T-helper 2 cell treated with Interferon-gamma antibody and Interleukin-4, amounts not matched to agents 100 ng/mL and 5 ng/mL, for 36 hours (primary cell): ENCODE data around the gene CDCA8. TPM values are rescaled to one million over a fixed set of nuclear protein-coding genes. Genes with fewer than 3 reads are reported as not detected.
"Not testable (repeated sequence)": the region's sequence is repeated elsewhere in the genome, so short reads cannot be mapped to it uniquely, and the experiment has no call there.

Source experiments
- intact Hi-C: fragments of 100-400 bp; cut with micrococcal nuclease; formaldehyde crosslinking; loops from one replicate; pipeline ENCODE4 v1.15.1; 2023
- total RNA-seq: library from RNA; stranded (reverse); gene quantifications from 2 replicates; pipeline ENCODE4 v1.2.3, GENCODE V29; 2022

The CDCA8 gene
- total RNA-seq, 1 donor from 2014 or later = 66.4 TPM

DNA sequence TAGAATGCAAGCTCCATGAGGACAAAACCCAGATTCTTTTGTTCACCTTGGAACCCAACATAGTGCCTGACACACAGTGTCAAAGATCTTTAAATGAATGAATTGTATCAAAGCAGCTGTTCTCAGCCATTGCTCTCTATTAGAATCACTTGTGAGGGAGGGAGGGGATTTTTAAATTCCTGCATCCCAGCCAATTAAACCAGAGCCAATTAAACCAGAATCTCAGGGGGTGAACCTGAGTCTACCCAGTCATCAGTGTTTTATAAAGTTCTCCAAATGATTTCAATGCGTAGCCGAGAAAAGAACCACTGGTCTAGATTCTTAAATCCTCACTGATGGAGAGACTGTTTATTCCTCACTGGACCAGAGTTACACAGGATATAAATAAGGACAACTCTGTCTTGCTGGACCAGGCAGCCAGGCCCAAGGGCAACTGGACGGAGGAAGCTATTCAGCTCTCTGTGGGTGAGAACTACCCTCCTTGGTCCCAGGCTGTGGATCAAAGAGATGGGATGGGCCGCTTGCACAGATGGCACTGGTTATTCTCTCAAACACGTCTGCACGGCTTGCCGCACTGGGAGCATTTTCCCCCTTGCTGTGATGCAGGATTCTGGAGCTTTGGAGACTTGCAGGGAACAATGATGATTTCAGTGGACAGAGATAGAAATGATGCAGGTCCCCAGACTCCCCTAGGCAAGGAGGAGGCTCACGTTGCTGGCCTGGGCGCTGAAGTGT, 20.0 kb upstream of the CDCA8 start:
- intact Hi-C loops = no loop called here

DNA sequence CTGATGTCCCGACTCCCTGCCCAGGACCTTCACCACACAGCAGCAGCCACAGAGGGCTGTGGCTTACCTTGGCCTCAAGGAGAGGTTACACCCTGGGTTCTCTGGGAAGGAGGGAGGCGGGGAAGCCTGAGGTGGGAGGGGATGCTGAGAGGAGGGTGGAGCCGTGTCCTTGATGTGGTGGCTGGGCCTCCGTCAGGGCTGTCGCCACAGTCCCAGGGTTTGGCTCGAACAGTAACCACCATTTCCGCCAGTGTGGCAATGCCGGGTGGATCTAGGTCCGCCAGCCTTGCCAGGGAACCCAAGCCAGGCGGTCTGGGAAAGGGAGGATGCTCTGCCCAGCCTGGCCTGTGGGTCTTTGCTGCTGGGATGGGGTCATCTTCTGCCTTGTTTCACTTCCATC, 18.4 kb upstream of the CDCA8 start:
- intact Hi-C loops = no loop called here

DNA sequence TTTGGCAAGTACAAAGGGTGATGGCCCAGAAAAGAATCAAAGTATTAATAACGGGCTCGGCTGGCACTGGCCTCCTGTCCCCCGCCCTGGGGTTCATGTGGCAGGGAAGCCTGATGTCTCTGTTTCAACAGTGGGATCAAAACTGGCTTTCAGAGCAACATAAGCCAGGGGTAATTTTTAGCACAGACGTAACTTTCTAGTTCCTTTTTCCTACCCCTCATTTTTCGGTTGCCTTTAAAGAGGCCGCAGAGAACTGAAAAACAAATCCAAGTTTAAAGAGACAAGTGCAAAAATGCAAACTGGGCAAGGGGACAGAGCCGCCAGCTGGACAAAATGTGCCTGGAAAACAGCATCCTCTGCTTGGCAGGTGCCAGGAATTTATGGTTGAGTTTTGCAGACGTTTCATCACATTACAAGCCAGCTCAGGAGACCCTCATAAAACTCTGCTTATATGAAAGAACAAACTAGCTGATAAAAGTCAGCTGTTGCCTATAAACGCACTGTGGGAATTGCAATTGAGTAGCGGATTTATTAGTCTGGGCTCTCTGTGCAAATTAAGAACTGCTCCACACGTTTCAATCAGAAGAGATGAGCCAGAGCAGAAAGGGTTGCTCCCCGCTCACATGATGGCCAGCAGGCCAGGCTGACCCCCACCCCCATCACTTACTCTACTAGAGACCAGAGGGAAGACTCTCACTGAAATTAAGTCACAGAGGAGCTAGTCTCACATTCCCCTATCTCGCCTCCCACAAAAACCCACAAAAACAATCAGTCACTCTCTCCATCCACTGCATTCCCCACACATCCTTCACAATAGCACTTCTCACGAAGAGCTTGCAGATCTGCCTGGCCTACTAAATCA, 15.8 kb upstream of the CDCA8 start:
- intact Hi-C loops = no loop called here

DNA sequence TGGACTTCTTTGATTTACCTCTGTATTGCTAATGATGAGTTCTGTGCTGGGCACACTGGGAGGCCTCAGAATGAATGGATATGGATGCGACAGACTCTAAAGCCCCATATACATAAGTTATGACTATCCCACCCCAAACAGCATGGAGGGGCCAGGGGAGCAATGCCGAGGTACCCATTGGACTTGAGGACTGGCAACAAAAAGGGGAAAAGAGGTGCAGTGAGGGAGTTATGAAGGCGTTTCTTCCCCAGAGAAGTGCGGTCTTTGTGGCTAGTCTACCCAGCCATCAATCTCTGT, 15.2 kb upstream of the CDCA8 start:
- intact Hi-C loops = no loop called here

DNA sequence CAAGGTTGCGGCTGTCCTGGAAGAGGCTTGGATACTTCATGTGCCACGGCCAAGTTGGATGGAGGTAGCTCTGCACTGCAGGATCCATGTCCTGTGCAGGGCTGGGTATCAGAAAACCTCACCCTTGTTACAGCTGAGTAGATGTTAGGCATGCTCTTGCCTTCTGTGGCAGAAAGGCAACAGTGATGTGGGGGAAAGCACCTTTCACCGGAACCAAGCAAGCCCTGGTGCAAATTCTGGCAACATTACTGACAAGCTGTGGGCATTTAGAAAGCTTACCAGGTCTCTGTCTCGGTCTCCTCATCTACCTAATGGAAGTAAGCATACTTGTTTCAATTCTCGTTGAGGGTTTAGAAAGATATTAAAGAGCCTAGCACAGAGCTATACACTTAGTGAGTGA, 14.5 kb upstream of the CDCA8 start:
- intact Hi-C loops = no loop called here

DNA sequence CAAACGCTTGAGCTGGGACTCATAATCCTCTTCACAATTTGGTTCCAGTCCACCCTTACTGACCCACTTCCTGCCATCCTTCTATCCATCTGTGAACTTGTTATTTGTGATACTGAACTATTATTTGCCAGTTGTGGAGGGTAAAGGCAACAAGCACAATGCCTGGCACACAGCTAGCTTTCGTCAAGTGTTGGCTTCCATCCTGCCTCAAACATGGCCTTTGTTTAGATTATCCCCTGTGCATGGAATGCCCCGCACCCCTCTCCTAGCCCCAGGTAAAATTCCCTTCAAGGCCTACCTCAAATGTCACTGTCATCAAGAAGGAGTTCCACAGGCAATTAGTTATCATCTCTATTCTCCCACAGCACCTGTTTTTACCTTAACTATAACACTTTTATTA, 11.4 kb upstream of the CDCA8 start:
- intact Hi-C loops = no loop called here

DNA sequence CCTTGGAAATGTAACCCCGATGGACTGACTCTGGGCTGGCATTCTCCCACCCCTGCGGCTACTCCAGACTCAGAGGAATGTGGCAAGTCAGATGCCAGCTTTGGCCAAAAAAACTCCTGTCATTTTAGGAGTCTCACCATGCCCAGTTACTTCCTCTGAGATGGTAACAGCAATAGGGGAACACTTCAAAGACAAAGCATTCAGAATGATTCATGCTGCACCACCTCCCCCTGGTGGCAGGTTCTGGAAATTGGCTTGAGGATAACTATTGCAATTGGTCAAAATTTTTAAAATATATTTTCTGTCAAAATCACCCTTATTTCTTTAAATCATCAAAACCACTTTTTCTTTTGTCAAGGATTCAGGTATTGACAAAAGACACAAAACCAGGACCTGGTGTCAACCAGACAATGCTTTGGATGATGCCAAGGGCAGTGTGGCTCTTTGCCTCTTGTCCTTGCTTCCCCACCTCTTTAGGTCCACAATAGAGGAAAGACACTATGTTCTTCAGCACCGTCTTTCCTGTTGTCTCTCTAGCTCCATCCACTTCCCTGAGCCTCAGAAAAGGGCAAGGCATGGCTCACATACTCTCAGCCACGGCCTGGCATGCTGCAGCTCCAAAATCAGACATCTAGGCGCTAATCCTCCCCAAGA, 9.9 kb upstream of the CDCA8 start:
- intact Hi-C loops = loop anchor here (1.0 kb wide), 3 partner anchors 79 to 227 kb away; no protein-coding TSS in a partner anchor

DNA sequence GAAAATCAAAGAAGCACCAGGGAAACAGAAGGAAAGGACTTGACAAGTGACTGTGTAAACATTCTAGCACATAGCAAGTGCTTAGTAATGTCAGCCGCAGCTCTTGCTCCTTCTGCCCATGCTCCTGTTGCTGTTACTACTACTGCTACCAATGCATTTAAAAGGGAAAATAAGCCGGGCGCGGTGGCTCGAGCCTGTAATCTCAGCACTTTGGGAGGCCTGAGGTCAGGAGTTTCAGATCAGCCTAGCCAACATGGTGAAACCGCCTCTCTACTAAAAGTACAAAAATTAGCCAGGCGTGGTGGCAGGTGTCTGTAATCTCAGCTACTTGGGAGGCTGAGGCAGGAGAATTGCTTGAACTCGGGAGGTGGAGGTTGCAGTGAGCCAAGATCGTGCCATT, 8.1 kb upstream of the CDCA8 start:
- intact Hi-C loops = not testable (repeated sequence)

DNA sequence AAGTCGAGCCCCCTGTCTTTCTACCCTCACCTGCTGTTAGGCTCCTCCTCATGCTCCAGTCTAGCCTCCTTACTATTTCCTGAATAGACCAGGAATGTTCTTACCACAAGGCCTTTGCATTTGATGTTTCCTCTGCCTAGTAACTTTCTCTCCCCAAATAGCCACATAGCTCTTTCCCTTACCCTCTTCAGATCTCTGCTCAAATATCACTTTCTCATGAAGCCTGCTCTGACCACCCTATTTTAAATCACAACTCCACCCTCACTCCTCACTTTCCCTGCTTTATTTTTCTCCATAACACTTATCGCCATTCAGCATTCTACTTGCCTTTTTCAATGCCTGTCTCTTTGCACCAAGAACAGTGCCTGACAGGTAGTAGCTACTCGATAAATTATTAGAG, 6.6 kb upstream of the CDCA8 start:
- intact Hi-C loops = no loop called here

DNA sequence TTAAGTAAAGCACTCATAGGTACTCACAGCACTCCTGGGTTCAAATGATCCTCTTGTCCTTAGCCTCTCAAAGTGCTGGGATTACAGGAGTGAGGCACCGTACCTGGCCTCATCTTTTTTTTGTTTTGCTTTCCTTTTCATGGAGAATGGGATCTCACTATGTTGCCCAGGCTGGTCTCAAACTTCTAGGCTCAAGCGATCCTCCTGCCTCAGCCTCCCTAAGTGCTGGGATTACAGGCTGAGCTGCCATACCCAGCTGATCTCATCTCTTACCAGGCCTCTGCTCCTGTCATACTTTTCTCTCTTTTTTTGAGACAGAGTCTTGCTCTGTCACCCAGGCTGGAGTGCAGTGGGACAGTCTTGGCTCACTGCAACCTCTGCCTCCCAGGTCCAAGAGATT, 4.6 kb upstream of the CDCA8 start:
- intact Hi-C loops = not testable (repeated sequence)

DNA sequence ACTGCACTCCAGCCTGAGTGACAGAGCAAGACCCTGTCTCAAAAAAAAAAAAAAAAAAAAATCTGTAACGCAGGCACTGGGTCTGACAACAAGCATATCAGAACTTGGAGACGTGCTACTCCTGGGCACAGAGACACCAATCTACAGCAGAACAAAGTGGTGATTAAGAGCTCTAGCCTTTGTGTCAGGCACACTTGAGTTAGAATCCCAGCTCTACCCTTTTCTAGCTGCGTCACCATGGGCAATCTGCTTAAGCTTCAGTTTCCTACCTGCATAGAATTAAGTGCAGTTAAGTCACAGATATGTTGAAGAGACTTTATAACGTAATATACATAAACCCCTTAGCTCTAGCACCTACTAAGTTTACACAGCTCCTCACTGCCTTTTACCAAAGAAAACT, 3.4 kb upstream of the CDCA8 start:
- intact Hi-C loops = no loop called here

DNA sequence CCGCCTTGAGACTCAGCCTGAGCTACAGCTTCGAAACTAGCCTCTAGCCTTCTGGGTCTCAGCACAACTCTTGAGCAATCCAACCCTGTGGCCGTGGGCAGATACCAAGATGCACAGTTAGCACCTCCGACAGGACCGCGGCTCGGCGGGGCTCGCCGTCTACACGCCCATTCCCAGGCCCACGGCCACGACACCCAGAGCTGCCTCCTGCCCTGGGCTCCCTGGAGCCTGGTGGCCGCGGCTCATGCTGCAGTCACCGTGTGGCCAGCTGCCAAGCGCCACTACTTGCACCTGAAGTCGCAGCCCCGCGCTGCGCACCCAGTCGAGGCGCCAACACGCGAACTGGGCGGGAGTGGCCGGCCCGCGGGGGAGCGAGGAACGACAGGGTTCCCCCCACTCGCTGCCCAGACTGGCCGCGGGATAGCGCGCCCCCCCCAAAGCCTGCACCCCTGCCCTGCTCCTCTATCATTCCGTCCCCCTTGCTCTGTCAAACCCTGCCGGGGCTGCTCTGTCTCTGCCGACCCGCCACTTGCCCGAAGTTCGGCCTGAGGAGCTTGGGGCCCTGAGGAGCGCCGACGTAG, 729 bp upstream of the CDCA8 start:
- intact Hi-C loops = loop anchor here (1.0 to 5.0 kb wide), 9 partner anchors 96 to 1544 kb away; partner anchors contain the start of genes GNL2, MRPS15, MTF1 and SNIP1

DNA sequence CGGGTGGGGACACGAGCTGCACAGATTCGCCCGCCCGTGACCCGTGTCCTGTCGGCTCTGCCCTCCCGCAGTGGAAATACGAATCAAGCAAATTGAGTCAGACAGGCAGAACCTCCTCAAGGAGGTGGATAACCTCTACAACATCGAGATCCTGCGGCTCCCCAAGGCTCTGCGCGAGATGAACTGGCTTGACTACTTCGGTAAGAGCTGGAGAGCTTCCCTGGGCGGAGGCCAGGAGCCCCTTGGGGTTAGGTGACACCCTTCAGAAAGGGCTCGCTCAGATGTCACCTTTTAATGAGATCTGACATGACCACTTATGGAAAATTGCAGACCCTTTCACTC, 489 bp downstream of the CDCA8 start:
- intact Hi-C loops = loop anchor here (1.0 to 5.0 kb wide), 9 partner anchors 98 to 1546 kb away; partner anchors contain the start of genes GNL2, MRPS15, MTF1 and SNIP1

DNA sequence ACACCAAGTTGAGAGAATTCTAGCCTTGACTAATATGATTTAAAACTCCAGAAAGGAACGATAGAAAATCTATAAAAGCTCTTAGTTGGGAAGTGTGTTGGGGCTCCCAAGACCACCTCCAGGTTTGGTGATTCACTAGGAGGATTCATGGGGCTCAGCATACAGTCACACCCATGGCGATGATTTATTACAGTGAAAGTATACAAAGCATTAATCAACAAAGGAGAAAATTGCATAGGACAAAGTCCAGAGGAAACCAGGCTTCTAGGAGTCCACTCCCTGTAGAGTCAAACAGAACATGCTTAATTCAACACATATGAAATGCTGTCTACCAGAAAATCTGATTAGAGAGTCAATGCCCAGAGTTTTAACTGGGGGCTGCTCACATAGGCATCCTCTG, 4.8 kb downstream of the CDCA8 start:
- intact Hi-C loops = no loop called here

DNA sequence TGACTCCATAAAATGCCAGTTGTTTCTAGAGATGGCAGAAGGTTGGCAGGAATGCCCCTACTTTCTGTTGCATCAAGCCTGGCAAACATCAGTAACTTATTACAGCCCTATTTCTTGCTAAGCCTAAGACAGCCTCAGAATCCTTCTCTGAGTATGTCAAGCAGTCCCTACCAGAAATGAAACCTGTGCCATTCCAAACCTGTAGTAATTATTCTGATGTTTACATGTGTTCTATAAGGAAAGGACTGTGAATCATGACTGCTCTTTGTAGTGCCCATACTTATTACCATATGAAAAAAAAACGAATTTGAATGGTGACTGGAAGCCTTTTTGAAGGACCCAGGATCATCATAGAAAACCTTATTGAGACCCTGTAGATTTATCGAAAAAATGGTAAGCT, 5.4 kb downstream of the CDCA8 start:
- intact Hi-C loops = no loop called here

DNA sequence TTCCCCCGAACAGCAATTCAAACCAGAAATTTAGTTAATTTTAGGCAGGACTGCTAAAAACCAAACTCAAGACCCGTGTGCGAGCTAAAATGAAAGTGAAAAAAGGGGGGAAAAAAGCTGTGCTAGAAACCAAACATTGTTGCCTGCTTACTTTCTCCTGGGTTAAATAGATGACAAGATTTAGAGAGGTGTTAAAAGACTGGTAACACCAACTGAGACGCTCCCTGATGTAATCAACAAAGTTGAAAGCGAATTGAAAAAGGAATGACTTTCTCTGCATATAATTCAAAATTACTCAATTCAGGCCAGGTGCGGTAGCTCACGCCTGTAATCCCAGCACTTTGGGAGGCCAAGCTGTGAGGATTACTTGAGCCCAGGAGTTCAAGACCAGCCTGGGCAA, 6.8 kb downstream of the CDCA8 start:
- intact Hi-C loops = no loop called here

DNA sequence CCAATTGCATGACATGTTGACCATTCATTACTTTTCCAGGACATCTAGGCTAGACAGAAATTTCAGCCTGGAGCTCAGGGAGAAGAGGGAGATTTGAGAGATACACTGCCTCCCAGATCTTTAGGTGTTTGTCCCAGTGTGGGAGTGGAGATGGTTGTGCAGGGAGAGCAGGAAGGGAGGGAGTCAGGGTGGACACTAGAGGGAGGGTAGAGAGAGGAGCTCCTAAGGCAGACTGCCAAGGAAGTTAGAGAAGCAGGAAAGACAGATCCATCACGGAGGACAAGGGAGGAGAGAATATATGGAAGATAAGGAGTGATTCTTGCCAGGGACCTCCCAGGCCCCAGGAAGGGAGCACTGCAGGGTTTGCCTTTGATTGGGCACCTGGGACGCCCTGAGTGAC, 8.7 kb downstream of the CDCA8 start:
- intact Hi-C loops = no loop called here

DNA sequence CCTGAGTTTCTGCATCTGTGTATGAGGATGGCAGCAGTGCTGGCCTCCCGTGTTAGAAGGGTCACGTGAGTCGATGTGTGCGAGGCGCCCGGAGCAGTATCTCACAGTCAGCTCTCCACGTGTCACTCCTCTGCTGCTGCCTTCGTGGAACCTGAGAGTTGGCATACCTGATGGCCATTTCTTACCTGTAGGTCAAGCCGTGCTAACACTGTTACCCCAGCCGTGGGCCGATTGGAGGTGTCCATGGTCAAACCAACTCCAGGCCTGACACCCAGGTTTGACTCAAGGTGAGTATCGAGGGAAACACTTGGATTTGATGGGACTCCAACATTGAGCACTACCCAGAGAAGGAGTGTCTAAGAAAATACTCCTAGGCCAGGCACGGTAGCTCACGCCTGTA, 10.7 kb downstream of the CDCA8 start:
- intact Hi-C loops = no loop called here

DNA sequence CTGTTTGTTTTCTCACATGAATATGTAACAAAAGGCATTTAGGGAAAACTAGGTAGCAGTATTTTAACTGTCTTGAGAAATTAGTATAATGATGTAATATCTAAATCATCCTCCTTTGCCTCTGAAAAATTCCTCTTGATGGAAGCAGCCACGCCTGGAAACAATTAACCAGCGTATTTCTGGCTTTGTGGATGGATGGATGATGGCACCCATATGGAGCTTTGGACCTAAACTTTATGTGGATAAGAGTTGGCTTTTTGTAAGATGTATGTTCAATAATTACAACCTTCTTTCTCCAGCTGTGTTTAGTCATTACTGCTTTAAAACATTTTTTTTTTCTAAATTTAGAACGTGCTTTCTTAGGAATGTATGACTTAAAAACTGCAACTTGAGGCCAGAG, 12.7 kb downstream of the CDCA8 start:
- intact Hi-C loops = no loop called here

DNA sequence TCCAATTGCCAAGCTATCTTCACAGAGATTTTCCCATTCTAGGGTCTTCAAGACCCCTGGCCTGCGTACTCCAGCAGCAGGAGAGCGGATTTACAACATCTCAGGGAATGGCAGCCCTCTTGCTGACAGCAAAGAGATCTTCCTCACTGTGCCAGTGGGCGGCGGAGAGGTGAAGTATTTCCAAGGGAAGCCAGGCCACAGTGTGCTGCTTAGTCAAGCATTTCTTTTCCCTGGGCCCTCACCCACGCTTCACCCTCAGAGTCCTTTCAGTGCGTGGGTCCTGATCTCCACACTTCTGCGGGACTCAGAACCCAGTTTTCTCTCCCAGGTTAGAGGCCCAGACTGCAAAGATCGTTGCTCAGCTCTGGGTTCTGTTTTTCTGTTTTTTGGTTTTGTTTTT, 13.1 kb downstream of the CDCA8 start:
- intact Hi-C loops = no loop called here

DNA sequence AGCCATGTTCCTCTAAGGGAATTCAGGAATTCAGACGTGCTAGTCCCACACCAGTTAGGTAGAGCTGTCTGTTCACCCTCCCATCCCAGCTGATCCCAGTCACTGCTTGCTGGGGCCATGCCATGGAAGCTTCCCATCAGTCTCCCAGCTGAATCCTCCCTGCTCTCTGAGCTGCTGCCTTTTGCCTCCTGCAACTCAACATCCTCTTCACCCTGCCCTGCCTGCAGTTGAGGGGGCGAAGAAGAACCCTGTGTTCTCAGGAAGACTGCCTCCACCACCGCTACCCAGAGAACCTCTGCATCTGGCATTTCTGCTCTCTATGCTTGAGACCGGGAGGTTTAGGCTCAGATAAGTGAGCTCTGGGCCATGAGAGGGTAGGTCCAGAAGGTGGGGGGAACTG, 16.2 kb downstream of the CDCA8 start:
- intact Hi-C loops = no loop called here

DNA sequence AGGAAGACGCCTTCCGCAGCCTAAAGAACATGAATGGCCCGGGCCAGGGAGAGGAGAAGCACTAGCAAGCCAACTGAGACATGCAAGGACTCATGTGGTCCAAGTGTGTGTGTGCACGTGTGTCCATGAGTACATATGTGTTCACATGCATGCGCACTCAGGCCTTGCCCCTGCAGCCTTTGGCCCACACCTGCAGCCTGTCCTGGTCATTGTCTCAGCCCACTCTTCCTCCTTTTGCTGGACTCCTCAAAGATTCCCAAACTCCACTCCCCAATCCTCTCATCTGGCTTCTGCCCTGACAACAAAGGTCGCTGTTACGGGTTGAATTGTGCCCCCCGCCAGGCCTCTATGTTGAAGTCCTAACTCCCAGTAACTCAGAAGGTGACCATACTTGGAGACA, 21.9 kb downstream of the CDCA8 start:
- intact Hi-C loops = no loop called here
